Upper lobe of left lung (tissue), 6 donors: ENCODE measurements around the gene GNB1L. TPM values are rescaled to one million over a fixed set of nuclear protein-coding genes. Genes with fewer than 3 reads are reported as not detected.
A peak's percentile ranks its signal among the peaks of the same experiment; 100 is the strongest.

Source experiments
- ATAC-seq, 2 donors: fragments of 200-7000 bp; cut with Tn5 transposase; one replicate each; pipeline ENCODE4 v1.9.1; 2022; ENCODE audit warnings: mild to moderate bottlenecking in 2 of 2, moderate library complexity in 2 of 2; ENCODE audit not compliant: low FRiP score in 2 of 2
- DNase-seq, 2 donors: peaks; one replicate each; pipeline ENCODE4 v3.0.0-alpha.2; 2019 to 2020
- H3K27ac ChIP-seq, 4 donors: fragments of 200-600 bp; sonication (generic); one replicate each; pipeline ENCODE4 v1.5.1; 2016 to 2019
- H3K27me3 ChIP-seq, 4 donors: fragments of 200-600 bp; sonication (generic); one replicate each; pipeline ENCODE4 v1.5.1; 2017 to 2019
- H3K36me3 ChIP-seq, 4 donors: fragments of 200-600 bp; sonication (generic); one replicate each; pipeline ENCODE4 v1.5.1; 2016 to 2019
- H3K4me1 ChIP-seq, 4 donors: fragments of 200-600 bp; sonication (generic); one replicate each; pipeline ENCODE4 v1.5.1; 2018 to 2019
- H3K4me3 ChIP-seq, 4 donors: fragments of 200-600 bp; sonication (generic); one replicate each; pipeline ENCODE4 v1.5.1; 2017 to 2019; ENCODE audit warnings: mild to moderate bottlenecking in 2 of 4, moderate library complexity in 1 of 4
- H3K9me3 ChIP-seq, 4 donors: fragments of 200-600 bp; sonication (generic); one replicate each; pipeline ENCODE4 v1.5.1; 2018 to 2019
- CTCF ChIP-seq, 6 experiments: fragments of 450-650 bp in 4 of 6; fragments of 200-600 bp in 2 of 6; sonication (generic) in 2 of 6; IDR thresholded peaks; one replicate each; pipeline ENCODE4 v1.5.1; 2016 to 2019; ENCODE audit warnings: antibody characterized with exemption in 6 of 6
- EP300 ChIP-seq, 4 donors: sonication (generic); formaldehyde crosslinking; IDR thresholded peaks; one replicate each; pipeline ENCODE4 v1.5.1; 2017; ENCODE audit warnings: antibody characterized with exemption in 4 of 4, control low read depth in 2 of 4
- POLR2A ChIP-seq, 4 donors: fragments of 450-650 bp; IDR thresholded peaks; one replicate each; pipeline ENCODE4 v1.5.1; 2016 to 2017; ENCODE audit warnings: antibody characterized with exemption in 4 of 4, mild to moderate bottlenecking in 2 of 4
- POLR2AphosphoS5 ChIP-seq, 2 donors: sonication (generic); formaldehyde crosslinking; IDR thresholded peaks; one replicate each; pipeline ENCODE4 v1.5.1; 2017; ENCODE audit warnings: antibody characterized with exemption in 2 of 2
- WGBS, 2 donors: methylation state at CpG; one replicate each; pipeline ENCODE4 v1.1.5; 2017 to 2018; 5-methylcytosine and 5-hydroxymethylcytosine counted together
- total RNA-seq, 6 donors: library from RNA; depleted of rRNA in 4 of 6; stranded (reverse); fragments of >200 nt in 4 of 6; gene quantifications; one replicate each; pipeline versions ENCODE4 v1.1.0 to v1.2.1, GENCODE V29; 2016 to 2021
- donor health status: DM: no; HTN: no; CAD: no; lungs with moderate emphysema.
- donor health status: DM: no; HTN: yes; CAD: no; lungs with severe emphysema.

Gene GNB1L
- total RNA-seq, 6 donors from 2014 or later = 0.78 to 11.1 (median 6.8) TPM

GRCh38 chr22:19890502-19891316, 36.0 kb upstream of the GNB1L start:
- H3K27ac ChIP-seq = peak overlapping the region in 2 of 4 donors; percentile 46 to 61
- ATAC-seq = no peak
- 80 to 93% methylated on average over 5 to 19 of the region's 20 CpGs for WGBS, 2 donors

GRCh38 chr22:19889951-19890350, 35.3 kb upstream of the GNB1L start:
- DNase-seq (peak in 1 of 2 donors; percentile 68), ATAC-seq (no peak)
- no peak overlapping the region for H3K4me3 ChIP-seq
- TF ChIP-seq POLR2AphosphoS5 (IDR thresholded peaks at IDR 0.05) = no peak
- no peak for TF ChIP-seq CTCF (IDR thresholded peaks at IDR 0.05)
- TF ChIP-seq POLR2A (IDR thresholded peaks at IDR 0.05) = no peak
- no peak for TF ChIP-seq EP300 (IDR thresholded peaks at IDR 0.05)
- no peaks in the 10 kb centered on the region for H3K9me3 ChIP-seq
- 88 to 94% methylated on average over 6 to 9 of the region's 9 CpGs for WGBS, 2 donors
- no peaks in the 10 kb centered on the region for H3K27me3 ChIP-seq
- peaks cover 26 to 46% (median 33%) of the 10 kb centered on the region in 4 donors for H3K4me1 ChIP-seq
- H3K36me3 ChIP-seq = peaks cover 0 to 22% (median 8%) of the 10 kb centered on the region in 4 donors
- H3K27ac ChIP-seq = no peak overlapping the region

More at GRCh38 chr22:19890502-19891316, 36.0 kb upstream of the GNB1L start:
- H3K9me3 ChIP-seq = no peaks in the 10 kb centered on the region
- no peak overlapping the region for H3K4me3 ChIP-seq
- no peak for TF ChIP-seq CTCF (IDR thresholded peaks at IDR 0.05)
- H3K4me1 ChIP-seq = peaks cover 26 to 42% (median 33%) of the 10 kb centered on the region in 4 donors
- H3K36me3 ChIP-seq = peaks cover 0 to 29% (median 12%) of the 10 kb centered on the region in 4 donors
- H3K27me3 ChIP-seq = no peaks in the 10 kb centered on the region
- no peak for DNase-seq

- Histone ChIP-seq H3K4me1 (peaks cover 26 to 46% (median 33%) of the 10 kb centered on the region in 4 donors), H3K4me3 (no peak overlapping the region), H3K9me3 (no peaks in the 10 kb centered on the region), H3K36me3 (peaks cover 0 to 10% (median 3%) of the 10 kb centered on the region in 4 donors), H3K27ac (no peak overlapping the region), H3K27me3 (no peaks in the 10 kb centered on the region)
- peak in 1 of 2 donors; percentile 63 for DNase-seq
- no peak for ATAC-seq
- 92 to 98% methylated on average over 12 to 17 of the region's 17 CpGs for WGBS, 2 donors
- TF ChIP-seq EP300 (IDR thresholded peaks at IDR 0.05) = no peak
- TF ChIP-seq POLR2AphosphoS5 (IDR thresholded peaks at IDR 0.05) = no peak
- TF ChIP-seq POLR2A (IDR thresholded peaks at IDR 0.05) = no peak
- TF ChIP-seq CTCF (IDR thresholded peaks at IDR 0.05) = no peak
These were observed 33.6 kb upstream of the GNB1L start for GRCh38 chr22:19888131-19888746.

GRCh38 chr22:19887256-19887985, 32.7 kb upstream of the GNB1L start:
- DNase-seq (no peak), ATAC-seq (peak in 1 of 2 donors; percentile 1)
- Histone ChIP-seq H3K4me1 (peaks cover 26 to 50% (median 31%) of the 10 kb centered on the region in 4 donors), H3K36me3 (peaks cover 0 to 8% (median 6%) of the 10 kb centered on the region in 4 donors), H3K27me3 (no peaks in the 10 kb centered on the region), H3K27ac (peak overlapping the region; percentile 52 to 73 (median 68)), H3K9me3 (no peaks in the 10 kb centered on the region), H3K4me3 (no peak overlapping the region)
- TF ChIP-seq EP300 (IDR thresholded peaks at IDR 0.05) (no peak), POLR2AphosphoS5 (IDR thresholded peaks at IDR 0.05) (no peak), POLR2A (IDR thresholded peaks at IDR 0.05) (no peak), CTCF (IDR thresholded peaks at IDR 0.05) (no peak)
- WGBS, 2 donors = 67 to 79% methylated on average over 11 to 16 of the region's 16 CpGs
